ENCODE results near the gene ANKRD30A.
"Not testable (repeated sequence)": the region's sequence is repeated elsewhere in the genome, so short reads cannot be mapped to it uniquely, and the experiment has no call there.

The ANKRD30A gene, protein sequence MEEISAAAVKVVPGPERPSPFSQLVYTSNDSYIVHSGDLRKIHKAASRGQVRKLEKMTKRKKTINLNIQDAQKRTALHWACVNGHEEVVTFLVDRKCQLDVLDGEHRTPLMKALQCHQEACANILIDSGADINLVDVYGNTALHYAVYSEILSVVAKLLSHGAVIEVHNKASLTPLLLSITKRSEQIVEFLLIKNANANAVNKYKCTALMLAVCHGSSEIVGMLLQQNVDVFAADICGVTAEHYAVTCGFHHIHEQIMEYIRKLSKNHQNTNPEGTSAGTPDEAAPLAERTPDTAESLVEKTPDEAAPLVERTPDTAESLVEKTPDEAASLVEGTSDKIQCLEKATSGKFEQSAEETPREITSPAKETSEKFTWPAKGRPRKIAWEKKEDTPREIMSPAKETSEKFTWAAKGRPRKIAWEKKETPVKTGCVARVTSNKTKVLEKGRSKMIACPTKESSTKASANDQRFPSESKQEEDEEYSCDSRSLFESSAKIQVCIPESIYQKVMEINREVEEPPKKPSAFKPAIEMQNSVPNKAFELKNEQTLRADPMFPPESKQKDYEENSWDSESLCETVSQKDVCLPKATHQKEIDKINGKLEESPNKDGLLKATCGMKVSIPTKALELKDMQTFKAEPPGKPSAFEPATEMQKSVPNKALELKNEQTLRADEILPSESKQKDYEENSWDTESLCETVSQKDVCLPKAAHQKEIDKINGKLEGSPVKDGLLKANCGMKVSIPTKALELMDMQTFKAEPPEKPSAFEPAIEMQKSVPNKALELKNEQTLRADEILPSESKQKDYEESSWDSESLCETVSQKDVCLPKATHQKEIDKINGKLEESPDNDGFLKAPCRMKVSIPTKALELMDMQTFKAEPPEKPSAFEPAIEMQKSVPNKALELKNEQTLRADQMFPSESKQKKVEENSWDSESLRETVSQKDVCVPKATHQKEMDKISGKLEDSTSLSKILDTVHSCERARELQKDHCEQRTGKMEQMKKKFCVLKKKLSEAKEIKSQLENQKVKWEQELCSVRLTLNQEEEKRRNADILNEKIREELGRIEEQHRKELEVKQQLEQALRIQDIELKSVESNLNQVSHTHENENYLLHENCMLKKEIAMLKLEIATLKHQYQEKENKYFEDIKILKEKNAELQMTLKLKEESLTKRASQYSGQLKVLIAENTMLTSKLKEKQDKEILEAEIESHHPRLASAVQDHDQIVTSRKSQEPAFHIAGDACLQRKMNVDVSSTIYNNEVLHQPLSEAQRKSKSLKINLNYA (N-terminal part only)

DNA sequence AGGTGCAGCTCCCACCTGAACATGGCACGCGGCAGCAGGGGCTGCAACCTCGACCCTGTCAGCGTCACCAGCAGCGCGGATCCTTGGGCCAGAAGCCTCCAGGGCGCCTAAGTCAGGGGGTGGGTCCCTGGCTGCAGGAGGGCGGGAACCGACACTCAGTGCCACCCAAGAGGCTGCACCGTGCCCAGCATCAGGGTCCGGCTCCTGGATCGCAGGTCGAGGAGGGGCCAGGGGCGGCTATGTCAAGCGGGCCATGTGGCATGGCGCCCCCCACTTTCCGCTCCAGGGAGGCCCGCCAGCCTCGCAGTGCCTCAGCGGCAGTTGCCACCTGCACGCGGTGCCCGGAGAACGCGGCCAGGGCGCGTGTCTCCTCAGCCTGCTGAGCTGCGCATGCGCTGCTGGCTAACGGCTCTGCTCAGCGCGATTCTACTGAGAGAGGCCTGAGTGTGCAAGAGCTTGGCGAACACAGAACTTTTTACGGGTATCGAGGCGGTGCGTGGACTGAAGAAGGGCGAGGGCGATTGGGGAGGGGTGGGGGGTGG is at the start of gene ANKRD30A:
ANKRD30A (plus strand) TSS at position 408 of the 542 bp plus-strand sequence. CDS start 190 bp downstream, outside the sequence.
- no peak for DNase-seq (ENCODE audit: low read depth, low spot score)

DNA sequence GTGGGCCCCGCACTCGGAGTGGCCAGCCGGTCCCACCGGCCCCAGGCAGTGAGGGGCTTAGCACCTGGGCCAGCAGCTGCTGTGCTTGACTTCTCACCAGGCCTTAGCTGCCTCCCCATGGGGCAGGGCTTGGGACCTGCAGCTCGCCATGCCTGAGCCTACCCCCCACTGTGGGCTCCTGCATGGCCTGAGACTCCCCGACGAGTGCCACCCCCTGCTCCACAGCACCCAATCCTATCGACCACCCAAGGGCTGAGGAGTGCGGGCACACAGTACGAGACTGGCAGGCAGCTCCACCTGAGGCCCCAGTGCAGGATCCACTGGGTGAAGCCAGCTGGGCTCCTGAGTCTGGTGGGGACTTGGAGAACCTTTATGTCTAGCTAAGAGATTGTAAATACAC is 49.3 kb upstream of the ANKRD30A start:
- not testable (repeated sequence) for DNase-seq (ENCODE audit: low read depth, low spot score)

DNA sequence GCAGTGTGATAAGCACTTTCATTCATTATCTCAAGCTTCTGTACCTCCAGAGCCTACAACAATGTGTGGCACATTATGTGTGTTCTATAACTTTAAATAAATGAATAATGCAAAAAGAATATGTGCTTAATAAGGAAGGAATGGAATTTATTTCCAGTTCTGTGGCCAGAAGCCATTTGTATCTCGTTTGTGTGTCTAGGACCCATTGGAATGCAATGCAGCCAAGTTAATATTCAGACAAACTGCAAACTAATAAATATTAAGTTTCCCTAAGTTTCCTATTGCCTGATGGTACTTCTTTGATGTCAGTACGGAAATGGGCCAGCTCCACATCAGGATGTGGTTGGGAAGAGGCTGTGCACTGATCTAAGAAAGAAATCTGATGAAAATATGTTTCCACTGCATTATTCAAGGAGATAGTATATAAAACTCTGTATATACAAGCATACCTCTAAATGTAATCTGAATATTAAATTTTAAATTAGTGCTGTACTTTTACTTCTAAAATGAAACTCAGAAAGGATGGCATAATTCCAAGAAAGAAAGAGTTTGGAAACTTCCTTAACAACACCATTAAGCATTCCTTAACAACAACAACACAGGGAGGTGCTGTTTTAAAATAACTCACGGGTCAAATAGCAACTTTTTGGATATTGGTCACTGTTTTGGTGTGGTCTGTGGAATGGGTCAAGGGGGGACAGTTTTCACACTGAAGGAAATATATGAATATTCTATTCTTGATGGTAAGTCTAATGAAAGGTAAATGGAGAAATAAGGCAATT is 29.4 kb upstream of the ANKRD30A start:
- no peak for DNase-seq (ENCODE audit: low read depth, low spot score)

DNA sequence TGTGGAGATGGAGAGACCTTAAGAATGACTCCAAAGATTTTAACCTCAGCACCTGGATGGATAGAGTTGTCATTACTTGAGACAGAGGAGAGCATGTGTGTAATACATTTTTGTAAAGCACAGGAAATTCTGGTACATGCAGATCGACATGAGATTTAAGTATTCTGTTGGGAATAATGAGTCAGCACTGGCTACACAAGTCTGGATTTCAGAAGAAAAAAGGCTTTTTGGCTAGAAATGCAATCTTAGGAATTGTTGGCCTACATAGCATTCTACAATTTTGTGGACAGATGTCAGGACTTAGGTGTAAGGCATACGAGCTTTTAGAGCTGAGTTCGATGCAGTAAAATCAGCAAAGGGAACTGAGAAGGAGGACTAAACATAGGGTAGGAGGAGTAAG is 24.1 kb upstream of the ANKRD30A start:
- DNase-seq (ENCODE audit: low read depth, low spot score), result no peak

DNA sequence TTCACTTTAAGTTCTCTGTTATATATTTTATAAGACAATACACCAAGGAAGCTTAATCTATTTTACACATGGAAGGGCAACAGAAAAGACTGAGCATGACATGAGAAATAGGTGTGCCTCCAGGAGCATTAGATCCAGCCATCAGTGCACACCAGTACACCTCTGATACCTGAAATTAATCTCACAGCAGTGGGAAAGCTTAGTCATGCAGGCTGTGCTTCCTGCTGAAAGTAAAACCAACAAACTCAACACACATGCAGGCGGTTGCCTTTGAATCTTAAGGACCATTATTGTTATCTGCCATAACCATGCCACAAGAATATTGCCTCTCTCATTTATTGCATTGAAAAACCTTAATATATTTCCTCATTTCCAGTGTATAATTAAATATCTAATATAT is 16.4 kb upstream of the ANKRD30A start:
- no peak for DNase-seq (ENCODE audit: low read depth, low spot score)

DNA sequence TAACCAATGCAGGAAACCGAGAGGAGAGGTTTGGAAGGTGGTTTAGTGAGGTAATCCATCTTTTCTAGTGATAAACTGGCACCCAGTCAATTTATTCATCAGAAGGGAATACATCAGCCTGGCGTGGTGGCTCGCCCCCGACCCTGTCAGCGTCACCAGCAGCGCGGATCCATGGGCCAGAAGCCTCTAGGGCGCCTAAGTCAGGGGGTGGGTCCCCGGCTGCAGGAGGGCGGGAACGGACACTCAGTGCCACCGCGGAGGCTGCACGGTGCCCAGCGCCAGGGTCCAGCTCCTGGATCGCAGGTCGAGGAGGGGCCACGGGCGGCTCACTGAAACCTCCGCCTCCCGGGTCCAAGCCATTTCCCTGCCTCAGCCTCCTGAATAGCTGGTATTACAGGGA is 866 bp upstream of the ANKRD30A start:
- no peak for DNase-seq (ENCODE audit: low read depth, low spot score)

DNA sequence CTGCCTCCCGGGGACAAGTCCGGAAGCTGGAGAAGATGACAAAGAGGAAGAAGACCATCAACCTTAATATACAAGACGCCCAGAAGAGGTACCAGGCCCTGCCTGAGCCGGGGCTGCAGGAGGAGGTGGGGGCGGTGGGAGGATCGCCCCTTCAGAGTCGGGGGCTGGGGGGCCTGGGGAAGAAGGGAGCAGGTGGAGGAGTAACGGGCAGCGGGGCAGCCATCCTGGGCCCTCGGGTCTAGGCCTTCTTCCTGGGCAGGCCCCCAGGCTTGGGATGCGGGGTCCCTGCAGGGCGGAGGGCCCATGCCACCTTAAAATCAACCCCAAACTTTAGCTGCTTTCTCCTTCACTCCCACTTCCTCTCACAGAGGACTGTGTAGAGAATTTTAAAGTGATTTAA is 523 bp downstream of the ANKRD30A start:
- no peak for DNase-seq (ENCODE audit: low read depth, low spot score)

DNA sequence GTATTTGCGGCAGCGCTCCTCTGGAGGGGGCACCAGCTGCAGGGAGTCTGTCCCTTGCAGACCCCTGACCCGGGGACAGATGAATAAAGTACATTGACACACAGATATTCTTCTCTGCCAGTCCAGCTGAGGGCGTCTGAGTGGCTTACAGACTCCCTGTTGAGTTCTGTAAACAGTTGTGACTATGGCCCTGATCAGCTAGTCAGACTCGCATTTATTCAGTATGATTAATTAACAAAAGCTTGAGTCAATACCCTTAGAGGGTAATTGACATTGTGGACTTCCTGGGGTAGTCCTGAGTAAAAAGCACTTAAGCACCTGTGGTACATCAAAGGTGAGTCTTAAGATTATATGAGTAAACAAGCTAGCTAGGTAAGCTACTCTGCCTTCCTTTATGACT is 21.0 kb downstream of the ANKRD30A start:
- peak; percentile 3 for DNase-seq (ENCODE audit: low read depth, low spot score)

DNA sequence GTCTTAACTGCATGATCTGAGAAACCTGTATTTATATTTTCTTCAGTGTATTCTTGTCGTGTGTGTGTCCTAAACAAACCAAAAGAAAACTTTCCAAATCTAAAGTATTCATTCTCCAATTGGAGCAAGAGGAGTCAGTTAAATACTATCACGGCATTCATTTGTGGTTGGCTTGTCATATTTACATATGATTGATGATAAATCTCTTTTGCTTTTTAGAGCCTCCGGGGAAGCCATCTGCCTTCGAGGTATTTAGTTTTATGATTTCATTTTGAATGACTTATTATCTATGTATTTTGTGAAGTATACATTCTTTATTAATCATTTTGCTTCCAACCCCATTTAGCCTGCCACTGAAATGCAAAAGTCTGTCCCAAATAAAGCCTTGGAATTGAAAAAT is 37.0 kb downstream of the ANKRD30A start:
- DNase-seq (ENCODE audit: low read depth, low spot score), result not testable (repeated sequence)

DNA sequence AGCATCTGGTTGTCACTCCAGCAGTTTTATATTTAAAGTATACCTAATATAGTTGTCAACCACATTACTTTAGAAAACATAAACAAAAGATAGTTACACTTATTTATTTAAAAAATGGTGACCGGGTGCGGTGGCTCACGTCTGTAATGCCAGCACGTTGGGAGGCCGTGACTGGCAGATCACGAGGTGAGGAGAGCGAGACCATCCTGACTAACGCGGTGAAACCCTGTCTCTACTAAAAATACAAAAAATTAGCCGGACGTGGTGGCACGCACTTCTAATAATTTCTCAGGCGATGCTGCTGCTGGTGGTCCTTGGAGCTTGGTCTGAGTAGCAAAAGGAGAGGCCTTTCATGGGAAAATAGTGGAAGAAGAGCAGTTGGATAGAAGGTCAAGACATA is 46.5 kb downstream of the ANKRD30A start:
- not testable (repeated sequence) for DNase-seq (ENCODE audit: low read depth, low spot score)

DNA sequence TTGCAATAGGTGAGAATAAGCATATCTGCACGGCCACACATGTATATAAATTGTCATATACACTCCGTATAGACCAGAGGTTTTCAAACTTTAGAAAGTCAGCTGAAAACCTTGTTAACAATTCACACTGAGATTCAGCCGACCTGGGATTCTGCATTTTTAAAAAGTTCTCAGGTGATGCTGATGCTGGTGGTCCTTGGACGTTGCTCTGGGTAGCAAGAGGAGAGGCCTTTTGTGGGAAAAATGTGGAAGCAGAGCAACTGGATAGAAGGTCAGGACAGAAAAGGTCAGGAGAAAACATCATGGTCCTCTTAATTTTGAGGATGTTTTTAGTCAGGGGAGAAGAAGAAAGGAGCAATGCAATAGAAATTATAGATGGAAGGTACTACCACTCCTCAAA is 52.9 kb downstream of the ANKRD30A start:
- DNase-seq (ENCODE audit: low read depth, low spot score), result not testable (repeated sequence)

DNA sequence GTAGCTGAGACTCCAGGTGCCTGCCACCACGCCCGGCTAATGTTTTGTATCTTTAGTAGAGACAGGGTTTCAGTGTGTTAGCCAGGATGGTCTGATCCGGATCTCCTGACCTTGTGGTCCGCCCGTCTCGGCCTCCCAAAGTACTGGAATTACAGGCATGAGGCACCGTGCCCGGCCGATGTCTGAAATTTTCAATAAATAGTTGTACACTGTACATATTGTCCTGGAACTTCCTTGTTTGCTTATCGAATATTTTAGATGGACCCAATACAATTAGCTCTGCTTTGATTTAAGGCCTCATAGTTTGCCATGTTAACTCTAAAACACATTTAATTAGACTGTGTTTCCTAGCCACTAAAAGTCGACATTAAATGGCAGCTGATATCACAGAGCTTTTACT is 57.3 kb downstream of the ANKRD30A start:
- DNase-seq (ENCODE audit: low read depth, low spot score), result not testable (repeated sequence)

DNA sequence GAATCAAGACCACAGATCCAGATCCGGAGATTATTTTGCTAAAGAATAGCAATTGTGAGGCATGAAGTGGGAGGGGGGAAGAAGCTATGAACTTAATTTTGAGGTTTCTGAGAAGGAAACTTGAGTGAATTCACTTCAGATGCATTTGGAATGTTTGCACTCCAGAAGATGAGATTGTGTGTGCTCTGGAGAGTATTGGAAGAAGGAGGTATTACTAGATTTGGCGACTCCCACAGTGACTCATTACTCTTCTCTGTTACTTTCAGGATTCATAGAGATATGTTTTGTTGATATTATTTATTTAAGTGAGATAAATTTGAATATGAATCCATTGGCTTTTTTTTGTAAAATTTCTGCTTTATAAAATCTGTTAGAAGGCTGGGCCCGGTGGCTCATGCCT is 80.7 kb downstream of the ANKRD30A start:
- no peak for DNase-seq (ENCODE audit: low read depth, low spot score)

DNA sequence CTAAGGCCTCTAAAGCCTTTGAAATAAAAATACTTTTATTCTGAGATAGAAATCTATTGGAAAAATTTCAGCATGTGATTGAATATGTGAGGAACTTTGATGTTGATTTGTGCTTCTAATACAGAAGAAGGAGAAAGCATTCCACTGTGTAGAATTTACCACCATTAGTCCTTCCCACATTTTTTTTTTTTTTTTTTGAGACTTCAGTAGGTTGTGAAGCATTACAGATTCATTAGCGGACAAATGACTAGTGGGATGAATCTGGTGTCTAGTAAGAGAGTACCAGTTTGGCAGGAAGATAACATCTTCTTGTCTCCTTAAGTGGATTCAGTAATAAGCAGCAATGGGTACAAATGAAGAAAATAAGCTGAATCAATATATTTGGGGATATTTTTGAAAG is 95.5 kb downstream of the ANKRD30A start:
- no peak for DNase-seq (ENCODE audit: low read depth, low spot score)

DNA sequence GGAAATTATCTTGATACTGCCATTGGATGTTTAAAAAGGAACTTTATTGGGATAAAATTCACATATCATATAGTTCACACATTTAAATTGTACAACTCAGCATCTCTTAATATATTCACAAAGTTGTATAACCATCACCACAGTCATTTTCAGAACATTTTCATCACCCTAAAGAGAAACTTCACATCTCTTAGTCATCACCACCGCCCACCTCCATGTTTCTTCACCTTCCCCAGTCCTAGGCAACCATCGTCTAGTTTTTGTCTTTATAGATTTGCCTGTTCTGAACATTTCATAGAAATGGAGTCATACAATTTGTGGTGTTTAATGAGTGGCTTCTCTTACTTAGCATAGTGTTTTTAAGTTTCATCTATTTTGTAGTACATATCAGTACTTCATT is 96.6 kb downstream of the ANKRD30A start:
- no peak for DNase-seq (ENCODE audit: low read depth, low spot score)

DNA sequence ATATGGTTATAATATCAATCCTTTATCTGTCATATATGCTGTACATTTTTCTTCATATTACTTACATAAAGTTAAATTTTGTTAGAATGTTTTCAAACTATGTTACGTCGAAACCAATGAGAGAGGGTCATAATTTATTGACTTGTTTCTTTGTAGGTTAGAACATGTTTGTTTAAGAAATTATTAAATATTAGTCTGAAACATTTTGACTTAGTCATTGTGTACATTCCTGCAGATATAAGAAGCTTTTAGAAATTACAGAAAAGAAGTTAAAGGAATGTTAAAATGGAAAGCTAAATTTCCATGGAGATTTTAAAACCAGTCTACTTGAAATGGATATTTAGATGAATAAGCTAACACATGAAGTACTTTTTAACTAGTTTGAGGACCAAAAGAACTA is 99.8 kb downstream of the ANKRD30A start:
- DNase-seq (ENCODE audit: low read depth, low spot score), result no peak

DNA sequence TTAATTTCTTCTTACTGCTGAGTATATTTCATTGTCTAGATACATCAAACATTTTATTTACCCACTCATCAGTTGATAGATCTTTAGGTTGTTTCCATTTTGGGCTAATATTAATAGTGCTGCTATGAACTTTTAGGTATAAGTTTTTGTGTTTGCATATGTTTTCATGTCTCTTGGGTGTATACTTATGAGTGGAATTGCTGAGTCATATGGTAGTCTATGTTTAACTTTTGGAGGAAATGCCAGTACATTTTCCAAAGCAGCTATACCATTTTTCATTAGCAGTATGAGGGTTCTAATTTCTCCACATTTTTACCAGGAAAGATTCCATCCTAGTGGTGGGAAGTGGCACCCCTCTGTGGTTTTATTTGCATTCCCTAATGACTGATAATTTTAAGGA is 101.1 kb downstream of the ANKRD30A start:
- DNase-seq (ENCODE audit: low read depth, low spot score), result no peak

DNA sequence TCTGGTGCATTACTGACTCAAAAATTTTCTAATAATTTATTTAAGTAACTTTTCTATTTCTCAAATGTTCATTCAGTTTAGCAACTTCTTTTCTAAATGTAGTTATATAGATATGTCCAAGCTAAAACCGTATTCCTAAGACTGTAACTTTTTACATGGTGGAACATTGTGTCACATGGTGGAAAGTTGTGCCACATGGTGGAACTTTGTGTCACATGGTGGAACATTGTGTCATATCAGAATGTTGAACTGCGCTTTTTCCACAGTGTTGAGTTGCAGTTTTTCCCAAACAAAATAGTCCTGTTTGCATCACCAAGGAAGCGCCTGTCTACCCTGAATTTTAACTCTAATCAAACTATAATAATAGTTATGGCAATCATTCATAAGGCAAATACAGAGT is 109.3 kb downstream of the ANKRD30A start:
- DNase-seq (ENCODE audit: low read depth, low spot score), result no peak

DNA sequence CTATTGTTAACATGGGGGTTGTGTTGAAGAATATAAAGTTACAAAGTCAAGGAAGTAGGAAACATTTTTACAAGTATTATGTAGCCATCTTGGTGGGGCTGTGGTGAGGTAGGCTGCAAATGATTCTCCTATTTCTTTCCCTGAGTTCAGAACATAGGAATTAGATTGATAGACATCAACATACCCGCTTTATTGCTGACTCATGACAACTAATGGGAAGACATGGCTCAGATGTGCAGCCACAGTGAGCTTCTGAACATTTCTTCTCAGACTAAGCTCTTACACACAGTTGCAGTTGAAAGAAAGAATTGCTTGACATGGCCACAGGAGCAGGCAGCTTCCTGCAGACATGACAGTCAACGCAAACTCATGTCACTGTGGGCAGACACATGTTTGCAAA is 110.7 kb downstream of the ANKRD30A start:
- DNase-seq (ENCODE audit: low read depth, low spot score), result no peak

DNA sequence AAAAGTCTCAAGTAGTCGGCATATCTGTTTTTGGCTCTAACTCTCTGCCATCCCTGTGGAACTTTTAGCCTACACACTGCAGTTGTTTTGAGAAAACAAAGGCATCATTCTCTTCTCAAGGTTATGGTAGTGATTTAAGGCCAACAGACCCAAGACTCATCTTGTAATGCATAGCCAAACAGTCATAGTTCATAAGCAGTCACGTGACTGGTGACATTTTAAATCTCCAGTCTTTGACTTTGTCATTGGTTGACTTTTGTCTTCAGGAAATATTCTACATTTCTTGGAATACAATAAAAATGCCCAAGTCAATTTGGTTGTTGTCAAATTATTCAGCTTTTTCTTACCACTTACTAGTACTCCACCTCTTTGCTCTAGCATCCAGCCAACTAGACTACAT is 114.8 kb downstream of the ANKRD30A start:
- DNase-seq (ENCODE audit: low read depth, low spot score), result no peak

DNA sequence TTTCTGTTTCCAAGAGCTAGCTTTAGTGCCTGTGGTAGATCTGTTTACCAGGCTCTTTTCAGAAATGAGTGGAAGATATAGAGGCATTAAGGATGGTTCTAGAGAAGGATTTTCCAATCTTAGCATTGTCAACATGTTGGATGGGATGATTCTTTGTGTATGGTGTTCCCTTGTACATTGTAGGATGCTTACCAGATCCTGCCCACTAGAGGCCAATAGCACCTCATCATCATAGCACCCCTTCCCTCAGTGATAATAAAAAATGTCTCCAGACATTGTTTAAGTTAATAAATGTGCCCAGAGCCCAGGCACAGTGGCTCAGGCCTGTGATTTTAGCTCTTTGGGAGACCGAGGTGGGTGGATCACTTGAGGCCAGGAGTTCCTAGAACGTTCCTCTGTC is 121.2 kb downstream of the ANKRD30A start:
- no peak for DNase-seq (ENCODE audit: low read depth, low spot score)

Measured in ELF-1 (cell line).